GM06990 (cell line): ENCODE data around the gene CISH.

ENCODE experiments used
- DNase-seq: peaks from one replicate; pipeline ENCODE4 v3.0.0-alpha.2; 2011; ENCODE audit not compliant: insufficient read length; ENCODE audit errors: extremely low read depth
- H3K27me3 ChIP-seq: replicated peaks from 2 replicates; pipeline ENCODE4 v1.6.0; 2011; ENCODE audit warnings: low read length; ENCODE audit not compliant: control insufficient read depth, insufficient read depth
- H3K36me3 ChIP-seq: 2 replicates; pipeline ENCODE4 v1.5.1; 2011; ENCODE audit warnings: low read length; ENCODE audit not compliant: control insufficient read depth, insufficient read depth
- H3K4me3 ChIP-seq: replicated peaks from 2 replicates; pipeline ENCODE4 v1.5.1; 2011; ENCODE audit warnings: low read depth, mild to moderate bottlenecking, control low read depth, low read length
- CTCF ChIP-seq: IDR thresholded peaks from 2 replicates; pipeline ENCODE4 v1.5.1; 2011; ENCODE audit warnings: low read length, control low read depth, mild to moderate bottlenecking, inconsistent platforms; ENCODE audit not compliant: insufficient read depth, poor library complexity, severe bottlenecking

Gene CISH

GRCh38 chr3:50644561-50644960 lies 33.0 kb upstream of the CISH start:
- no peaks in the 10 kb centered on the region for H3K36me3 ChIP-seq
- H3K4me3 ChIP-seq: no peak overlapping the region
- no peak for DNase-seq
- no peaks in the 10 kb centered on the region for H3K27me3 ChIP-seq
- no peak for TF ChIP-seq CTCF

DNA sequence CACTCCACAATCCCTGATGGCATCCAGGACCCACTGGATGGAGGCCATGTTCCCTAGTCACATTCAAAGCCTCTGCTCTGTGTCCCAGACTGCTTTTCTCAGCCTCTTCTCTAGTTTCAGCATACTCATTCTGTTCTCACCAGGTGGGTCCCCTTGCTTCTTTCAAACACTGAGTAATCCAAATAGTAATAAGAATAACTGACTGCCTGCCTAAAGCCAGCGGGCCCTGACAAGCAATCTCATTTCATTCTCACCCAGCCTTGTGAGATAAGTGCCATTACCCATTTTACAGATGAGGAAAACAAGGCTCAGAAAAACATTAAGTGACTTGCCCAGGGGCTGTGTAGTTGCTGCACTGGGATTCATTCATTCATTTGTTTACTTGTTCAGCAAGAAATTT lies 30.8 kb upstream of the CISH start:
- Histone ChIP-seq H3K27me3 (no peaks in the 10 kb centered on the region), H3K36me3 (no peaks in the 10 kb centered on the region), H3K4me3 (no peak overlapping the region)
- DNase-seq: no peak
- no peak for TF ChIP-seq CTCF

DNA sequence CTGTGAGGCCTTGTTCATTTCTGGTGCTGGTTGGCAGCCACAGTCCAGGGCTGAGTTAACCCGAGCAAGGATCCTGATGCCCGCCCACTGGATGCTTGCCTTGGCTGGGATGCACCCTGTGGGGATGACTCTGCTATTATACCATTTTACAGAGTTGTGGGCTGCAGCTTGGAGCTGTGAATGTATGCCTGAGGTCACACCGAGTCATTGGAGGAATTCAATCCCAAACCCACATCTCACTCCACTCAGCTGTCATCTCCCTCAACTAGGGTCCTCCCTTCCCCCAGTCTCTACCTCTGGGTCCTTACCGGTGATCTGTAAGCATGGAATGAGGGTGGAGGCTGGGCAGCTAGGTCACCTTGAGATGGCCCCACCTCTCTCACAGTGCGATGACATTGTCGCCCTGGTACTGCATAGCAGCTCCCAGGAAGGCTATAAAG lies 27.5 kb upstream of the CISH start:
- Histone ChIP-seq H3K36me3 (no peaks in the 10 kb centered on the region; the same call in 1 of the 2 replicates), H3K27me3 (no peaks in the 10 kb centered on the region), H3K4me3 (no peak overlapping the region)
- no peak for DNase-seq
- no peak for TF ChIP-seq CTCF

- Histone ChIP-seq H3K4me3 (no peak overlapping the region), H3K36me3 (no peaks in the 10 kb centered on the region; the same call in 1 of the 2 replicates), H3K27me3 (no peaks in the 10 kb centered on the region)
- TF ChIP-seq CTCF: no peak
- no peak for DNase-seq
Measured at GRCh38 chr3:50637945-50638344, 26.4 kb upstream of the CISH start.

GRCh38 chr3:50637011-50637410 lies 25.4 kb upstream of the CISH start:
- no peak for TF ChIP-seq CTCF
- DNase-seq: no peak
- Histone ChIP-seq H3K27me3 (no peaks in the 10 kb centered on the region), H3K4me3 (no peak overlapping the region), H3K36me3 (no peaks in the 10 kb centered on the region; the same call in 1 of the 2 replicates)

DNA sequence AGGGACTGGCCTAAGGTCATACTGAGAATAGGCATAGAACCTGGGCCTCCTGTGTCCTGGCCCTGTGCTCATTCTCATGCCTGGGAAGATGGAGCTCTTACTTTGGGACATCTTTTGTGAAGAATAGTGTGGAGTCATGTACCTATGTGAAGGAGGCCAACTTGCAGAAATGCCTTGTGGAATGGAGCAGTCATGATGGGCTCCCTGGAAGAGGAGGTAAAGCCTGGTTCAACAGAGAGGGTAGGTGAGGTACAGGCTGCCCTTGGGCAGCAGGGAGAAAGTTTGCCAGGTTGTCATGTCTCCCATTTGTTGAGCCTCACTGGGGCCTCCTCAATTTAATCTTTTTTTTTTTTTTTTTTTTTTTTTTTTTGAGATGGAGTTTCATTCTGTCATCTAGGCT lies 23.5 kb upstream of the CISH start:
- DNase-seq: no peak
- no peak for TF ChIP-seq CTCF
- H3K36me3 ChIP-seq: no peaks in the 10 kb centered on the region; the same call in 1 of the 2 replicates
- H3K4me3 ChIP-seq: no peak overlapping the region
- H3K27me3 ChIP-seq: no peaks in the 10 kb centered on the region
